H1 (cell line): ENCODE measurements around the gene FKBP5. TPM values are rescaled to one million over a fixed set of nuclear protein-coding genes. Genes with fewer than 3 reads are reported as not detected.

Experiments
- CTCF ChIA-PET: fragments of 300-600 bp; sonication (Branson Sonifier 250); formaldehyde crosslinking; loops from one replicate; lab custom pipeline; 2021; ENCODE audit not compliant: partially characterized antibody; lab: Charles Lee
- POLR2A ChIA-PET: fragments of 300-600 bp; sonication (Branson Sonifier 250); formaldehyde crosslinking; loops from one replicate; lab custom pipeline; 2021; ENCODE audit warnings: inconsistent platforms; ENCODE audit not compliant: partially characterized antibody; lab: Charles Lee
- DNase-seq, 2 experiments: peaks; one replicate each; pipeline versions ENCODE4 v3.0.0 to v3.0.0-alpha.2; 2010 to 2022; ENCODE audit warnings: low spot score in 2 of 2, low read depth in 1 of 2, mixed read lengths in 1 of 2
- FAIRE-seq: peaks from 2 replicates; lab custom pipeline; 2011; peaks lifted over from hg19 to GRCh38; lab: Jason Lieb, UNC
- H2AFZ ChIP-seq: 2 replicates; pipeline ENCODE4 v1.8.1; 2012; ENCODE audit warnings: low read length, inconsistent platforms
- H2AK5ac ChIP-seq: 2 replicates; pipeline ENCODE4 v1.6.1; 2013; ENCODE audit warnings: low read depth, low read length
- H2BK120ac ChIP-seq: replicated peaks from 2 replicates; pipeline ENCODE3; 2013; ENCODE audit warnings: low read depth, low read length, inconsistent platforms
- H2BK12ac ChIP-seq: 2 replicates; pipeline ENCODE4 v1.6.1; 2013; ENCODE audit warnings: low read depth, low read length
- H2BK15ac ChIP-seq: 2 replicates; pipeline ENCODE4 v1.6.1; 2013; ENCODE audit warnings: low read length
- H2BK20ac ChIP-seq: 2 replicates; pipeline ENCODE4 v1.6.1; 2013; ENCODE audit warnings: low read length
- H2BK5ac ChIP-seq: 2 replicates; pipeline ENCODE4 v1.6.1; 2013; ENCODE audit warnings: low read depth, low read length
- H3K14ac ChIP-seq: 2 replicates; pipeline ENCODE4 v1.6.1; 2013; ENCODE audit warnings: inconsistent platforms; ENCODE audit not compliant: insufficient read length
- H3K18ac ChIP-seq: 2 replicates; pipeline ENCODE4 v1.6.1; 2013; ENCODE audit warnings: low read length; ENCODE audit errors: extremely low read depth
- H3K23ac ChIP-seq: 2 replicates; pipeline ENCODE4 v1.6.1; 2013; ENCODE audit warnings: inconsistent platforms; ENCODE audit not compliant: insufficient read length
- H3K23me2 ChIP-seq: 2 replicates; pipeline ENCODE4 v1.6.1; 2013; ENCODE audit warnings: low read depth, low read length
- H3K27ac ChIP-seq: 2 replicates; pipeline ENCODE4 v1.6.1; 2011; ENCODE audit warnings: low read depth, low read length, inconsistent platforms
- H3K27me3 ChIP-seq, 4 experiments: replicated peaks in 1 of 4; 1 replicate in 1 of 4; 2 replicates in 3 of 4; pipeline versions ENCODE4 v1.6.1 to v1.8.1; 2011 to 2013; ENCODE audit warnings: low read length in 3 of 4, mild to moderate bottlenecking in 3 of 4, inconsistent platforms in 2 of 4, mixed read lengths in 2 of 4, moderate library complexity in 1 of 4; ENCODE audit not compliant: control insufficient read depth in 3 of 4, insufficient read depth in 3 of 4; ENCODE audit errors: extremely low read depth in 1 of 4
- H3K36me3 ChIP-seq, 4 experiments: 2 replicates each; pipeline versions ENCODE4 v1.6.1 to v1.8.1; 2011 to 2013; ENCODE audit warnings: mild to moderate bottlenecking in 4 of 4, low read length in 3 of 4, moderate library complexity in 2 of 4, control low read depth in 1 of 4, inconsistent platforms in 1 of 4; ENCODE audit not compliant: insufficient read depth in 4 of 4, control insufficient read depth in 2 of 4
- H3K4ac ChIP-seq: replicated peaks from 2 replicates; pipeline ENCODE3; 2013; ENCODE audit warnings: low read length, low read depth, mixed read lengths, inconsistent platforms; ENCODE audit not compliant: insufficient read length
- H3K4me1 ChIP-seq, 4 experiments: replicated peaks in 1 of 4; 1 replicate in 1 of 4; 2 replicates in 3 of 4; pipeline versions ENCODE4 v1.6.1 to v1.8.1; 2011 to 2013; ENCODE audit warnings: low read length in 3 of 4, inconsistent platforms in 2 of 4, mixed read lengths in 1 of 4; ENCODE audit not compliant: insufficient read depth in 4 of 4, control insufficient read depth in 3 of 4
- H3K4me2 ChIP-seq, 2 experiments: 2 replicates each; pipeline versions ENCODE4 v1.6.1 to v1.8.1; 2011 to 2013; ENCODE audit warnings: low read depth in 2 of 2, low read length in 2 of 2, control low read depth in 1 of 2, inconsistent platforms in 1 of 2, mild to moderate bottlenecking in 1 of 2; ENCODE audit not compliant: insufficient read depth in 1 of 2
- H3K4me3 ChIP-seq, 4 experiments: fragments of 200-600, 300-600 bp in 1 of 4; sonication (generic), shearing (Covaris generic), sonication (Bioruptor Twin) in 1 of 4; 2 replicates each; pipeline versions ENCODE4 v1.5.1 to v1.8.1; 2011 to 2016; ENCODE audit warnings: low read length in 4 of 4, low read depth in 3 of 4, control low read depth in 2 of 4, inconsistent platforms in 2 of 4, mild to moderate bottlenecking in 2 of 4, mixed read lengths in 1 of 4, moderate library complexity in 1 of 4; ENCODE audit not compliant: insufficient read depth in 2 of 4; ENCODE audit errors: extremely low read depth in 1 of 4
- H3K56ac ChIP-seq: replicated peaks from 2 replicates; pipeline ENCODE3; 2013; ENCODE audit warnings: low read depth, mild to moderate bottlenecking, mixed read lengths, low read length, inconsistent platforms; ENCODE audit not compliant: insufficient read length
- H3K79me1 ChIP-seq: 2 replicates; pipeline ENCODE4 v1.6.1; 2013; ENCODE audit warnings: low read depth, low read length, control low read depth
- H3K79me2 ChIP-seq, 2 experiments: 2 replicates each; pipeline versions ENCODE4 v1.6.1 to v1.8.1; 2012 to 2013; ENCODE audit warnings: low read length in 2 of 2, mild to moderate bottlenecking in 2 of 2, inconsistent platforms in 1 of 2; ENCODE audit not compliant: insufficient read depth in 2 of 2, control insufficient read depth in 1 of 2
- H3K9ac ChIP-seq, 4 experiments: replicated peaks in 1 of 4; 1 replicate in 1 of 4; 2 replicates in 3 of 4; pipeline versions ENCODE4 v1.6.1 to v1.8.1; 2011 to 2013; ENCODE audit warnings: low read depth in 3 of 4, low read length in 3 of 4, control low read depth in 2 of 4, mild to moderate bottlenecking in 2 of 4, moderate library complexity in 2 of 4, inconsistent platforms in 1 of 4; ENCODE audit errors: extremely low read depth in 1 of 4
- H3K9me3 ChIP-seq, 2 experiments: 2 replicates each; pipeline versions ENCODE4 v1.6.1 to v1.8.1; 2012 to 2013; ENCODE audit warnings: mild to moderate bottlenecking in 2 of 2, moderate library complexity in 2 of 2, control low read depth in 1 of 2, inconsistent platforms in 1 of 2, low read depth in 1 of 2, low read length in 1 of 2, mixed read lengths in 1 of 2; ENCODE audit not compliant: insufficient read depth in 2 of 2
- H4K20me1 ChIP-seq, 2 experiments: replicated peaks in 1 of 2; 2 replicates each; pipeline versions ENCODE3 to v1.8.1; 2011 to 2013; ENCODE audit warnings: inconsistent platforms in 2 of 2, low read length in 2 of 2, mild to moderate bottlenecking in 1 of 2; ENCODE audit not compliant: insufficient read depth in 2 of 2, control insufficient read depth in 1 of 2
- H4K5ac ChIP-seq: 2 replicates; pipeline ENCODE4 v1.6.1; 2013; ENCODE audit warnings: low read length, low read depth, mixed read lengths, inconsistent platforms; ENCODE audit not compliant: insufficient read length
- H4K8ac ChIP-seq: 2 replicates; pipeline ENCODE4 v1.8.0; 2013; ENCODE audit warnings: mild to moderate bottlenecking, moderate library complexity, low read length, inconsistent platforms; ENCODE audit not compliant: insufficient read depth; ENCODE audit errors: extremely low read depth
- H4K91ac ChIP-seq: replicated peaks from 2 replicates; pipeline ENCODE3; 2013; ENCODE audit warnings: low read length, mixed read lengths, inconsistent platforms; ENCODE audit not compliant: insufficient read length
- CREB1 ChIP-seq: IDR thresholded peaks from 2 replicates; pipeline ENCODE4 v1.6.1; 2012; ENCODE audit warnings: inconsistent platforms
- EP300 ChIP-seq, 2 experiments: IDR thresholded peaks; 1 replicate in 1 of 2; 2 replicates in 1 of 2; pipeline ENCODE4 v1.6.1; 2011 to 2012; ENCODE audit warnings: low read depth in 2 of 2, low read length in 2 of 2, mild to moderate bottlenecking in 2 of 2, borderline replicate concordance in 1 of 2, inconsistent platforms in 1 of 2, moderate library complexity in 1 of 2
- MAFK ChIP-seq: IDR thresholded peaks from 2 replicates; pipeline ENCODE4 v1.6.1; 2012; ENCODE audit warnings: low read depth, mild to moderate bottlenecking, improper control_type of control experiment, low read length
- MAX ChIP-seq: IDR thresholded peaks from 2 replicates; pipeline ENCODE4 v1.6.1; 2012; ENCODE audit warnings: inconsistent platforms
- POLR2A ChIP-seq, 2 experiments: IDR thresholded peaks; 1 replicate in 1 of 2; 2 replicates in 1 of 2; pipeline ENCODE4 v1.6.1; 2011; ENCODE audit warnings: low read depth in 2 of 2, low read length in 2 of 2, mild to moderate bottlenecking in 2 of 2; ENCODE audit errors: control extremely low read depth in 1 of 2
- POLR2AphosphoS5 ChIP-seq: IDR thresholded peaks from 2 replicates; pipeline ENCODE4 v1.6.1; 2011; ENCODE audit warnings: low read depth, low read length
- SP4 ChIP-seq: IDR thresholded peaks from 2 replicates; pipeline ENCODE4 v1.6.1; 2012; ENCODE audit warnings: low read length, inconsistent platforms
- TCF12 ChIP-seq: IDR thresholded peaks from 2 replicates; pipeline ENCODE4 v1.6.1; 2011; ENCODE audit warnings: low read depth, mild to moderate bottlenecking, low read length
- TEAD4 ChIP-seq: IDR thresholded peaks from 2 replicates; pipeline ENCODE4 v1.6.1; 2012; ENCODE audit warnings: low read depth, low read length, inconsistent platforms, mixed read lengths
- WGBS, 2 experiments: shearing (Covaris generic) in 1 of 2; methylation state at CpG; one replicate each; pipeline versions ENCODE4 v1.1.6 to v1.1.7; 2013 to 2015; ENCODE audit warnings: low lambda C conversion rate in 2 of 2, mixed read lengths in 2 of 2, inconsistent platforms in 1 of 2, low coverage in 1 of 2, missing lambda C conversion rate in 1 of 2; ENCODE audit not compliant: insufficient replicate concordance in 2 of 2, insufficient coverage in 1 of 2, insufficient read length in 1 of 2; ENCODE audit errors: extremely low coverage in 1 of 2, missing lambda C conversion rate in 1 of 2; 5-methylcytosine and 5-hydroxymethylcytosine counted together
- polyA plus RNA-seq, 7 experiments: library from polyadenylated mRNA; depleted of rRNA in 3 of 7; stranded (reverse) in 5 of 7; unstranded in 2 of 7; fragments of >200 nt in 5 of 7; fragments of 200-250 nt in 2 of 7; gene quantifications; 1 replicate in 5 of 7; 2 replicates in 1 of 7; 4 replicates in 1 of 7; pipeline versions ENCODE4 v1.2.1 to v1.2.3, GENCODE V29; 2011 to 2013; ENCODE audit warnings: missing spikeins in 2 of 7, mixed read lengths in 2 of 7
- total RNA-seq: library from RNA; stranded (reverse); fragmentation: NEBNext Ultra II Directional; extraction: Animal tissue kit (Norgen Biotek cat#: 25700); gene quantifications from 2 replicates; pipeline ENCODE4 v1.2.1, GENCODE V29; 2021
- TF ChIP-seq, protein P1 (sequence below), 3 experiments: IDR thresholded peaks; 1 replicate in 2 of 3; 2 replicates in 1 of 3; pipeline versions ENCODE4 v1.5.1 to v1.6.1; 2011; ENCODE audit warnings: low read length in 3 of 3, mild to moderate bottlenecking in 3 of 3, inconsistent platforms in 2 of 3, low read depth in 1 of 3, moderate library complexity in 1 of 3; ENCODE audit not compliant: insufficient read depth in 1 of 3; ENCODE audit errors: control extremely low read depth in 1 of 3

The FKBP5 gene
- total and polyA plus RNA-seq, 2 of the 8 experiments (the other 6 are each of a cell fraction or from before 2014, with no cell fraction given) = 14.3 to 40.4 TPM

- H4K5ac ChIP-seq = no peak overlapping the region
- no peak overlapping the region for H3K23ac ChIP-seq
- FAIRE-seq (peak; percentile 94), DNase-seq (peak in 1 of 2 experiments; percentile 56)
- H3K56ac ChIP-seq = no peak overlapping the region
- H3K4me1 ChIP-seq = peaks cover 0 to 7% (median 2%) of the 10 kb centered on the region in 4 experiments; a peak in 3 of 7 replicates
- WGBS, 2 experiments = 39% methylated on average over 8 of the region's 8 CpGs; no CpG with 5 or more reads in 1 of the 2 experiments
- ChIA-PET POLR2A (interaction anchor here (0.7 to 1.7 kb wide), 9 partner anchors 9 to 173 kb away, joined by 3 to 5 read pairs (median 3); partner anchors contain the start of gene RPL10A), CTCF (interaction anchor here (1.0 to 4.8 kb wide), 9 partner anchors 9 to 197 kb away, joined by 3 to 37 read pairs (median 4); no protein-coding TSS in a partner anchor)
- H3K4me3 ChIP-seq = peak overlapping the region in 3 of 4 experiments; percentile 52 to 66 (median 66); a peak in 7 of 8 replicates
- H2BK15ac ChIP-seq = no peak overlapping the region
- H3K9me3 ChIP-seq = no peaks in the 10 kb centered on the region
- no peak overlapping the region for H3K18ac ChIP-seq
- no peak overlapping the region for H2AK5ac ChIP-seq
- 0 out of 2 replicates have a peak overlapping the region, but pooled peaks have one; percentile 55 for H2AFZ ChIP-seq
- peaks cover 0 to 6% of the 10 kb centered on the region in 2 experiments; a peak in 2 of 4 replicates for H3K79me2 ChIP-seq
- peaks cover 0 to 1% of the 10 kb centered on the region in 2 experiments for H4K20me1 ChIP-seq
- no peaks in the 10 kb centered on the region for H3K27me3 ChIP-seq
- H3K14ac ChIP-seq = no peak overlapping the region
- peak overlapping the region in 1 of 2 experiments; percentile 60; a peak in 2 of 4 replicates for H3K4me2 ChIP-seq
- H2BK120ac ChIP-seq = no peak overlapping the region
- H4K8ac ChIP-seq = no peak overlapping the region
- H2BK5ac ChIP-seq = no peak overlapping the region
- no peak overlapping the region for H3K4ac ChIP-seq
- H3K27ac ChIP-seq = peak overlapping the region; percentile 82
- peak overlapping the region; percentile 56 to 87 (median 81); a peak in 6 of 7 replicates for H3K9ac ChIP-seq
- 0 out of 2 replicates have a peak, but pooled peaks cover 2% of the 10 kb centered on the region for H3K23me2 ChIP-seq
- no peak overlapping the region for H4K91ac ChIP-seq
- H2BK20ac ChIP-seq = no peak overlapping the region
- H2BK12ac ChIP-seq = peak overlapping the region; percentile 75; the same call in 1 of the 2 replicates
- peaks cover 0 to 4% (median 0%) of the 10 kb centered on the region in 4 experiments; a peak in 2 of 8 replicates for H3K36me3 ChIP-seq
- no peaks in the 10 kb centered on the region for H3K79me1 ChIP-seq
- TF ChIP-seq POLR2AphosphoS5 (peak; percentile 89), MAFK (no peak), MAX (peak; percentile 34; the same call in 1 of the 2 replicates), TCF12 (no peak), EP300 (IDR thresholded peaks at IDR 0.05; ENCODE audit: borderline replicate concordance in 1 of 2, low read depth in 2 of 2, low read length in 2 of 2) (0 out of 3 replicates have a peak, but pooled peaks of 1 of the 2 experiments have one; percentile 28), SP4 (no peak), POLR2A (IDR thresholded peaks at IDR 0.05; ENCODE audit: control extremely low read depth in 1 of 2, low read depth in 2 of 2, low read length in 2 of 2) (peak; percentile 81 to 96), CREB1 (no peak), TEAD4 (peak; percentile 94)
- TF ChIP-seq, protein P1, sequence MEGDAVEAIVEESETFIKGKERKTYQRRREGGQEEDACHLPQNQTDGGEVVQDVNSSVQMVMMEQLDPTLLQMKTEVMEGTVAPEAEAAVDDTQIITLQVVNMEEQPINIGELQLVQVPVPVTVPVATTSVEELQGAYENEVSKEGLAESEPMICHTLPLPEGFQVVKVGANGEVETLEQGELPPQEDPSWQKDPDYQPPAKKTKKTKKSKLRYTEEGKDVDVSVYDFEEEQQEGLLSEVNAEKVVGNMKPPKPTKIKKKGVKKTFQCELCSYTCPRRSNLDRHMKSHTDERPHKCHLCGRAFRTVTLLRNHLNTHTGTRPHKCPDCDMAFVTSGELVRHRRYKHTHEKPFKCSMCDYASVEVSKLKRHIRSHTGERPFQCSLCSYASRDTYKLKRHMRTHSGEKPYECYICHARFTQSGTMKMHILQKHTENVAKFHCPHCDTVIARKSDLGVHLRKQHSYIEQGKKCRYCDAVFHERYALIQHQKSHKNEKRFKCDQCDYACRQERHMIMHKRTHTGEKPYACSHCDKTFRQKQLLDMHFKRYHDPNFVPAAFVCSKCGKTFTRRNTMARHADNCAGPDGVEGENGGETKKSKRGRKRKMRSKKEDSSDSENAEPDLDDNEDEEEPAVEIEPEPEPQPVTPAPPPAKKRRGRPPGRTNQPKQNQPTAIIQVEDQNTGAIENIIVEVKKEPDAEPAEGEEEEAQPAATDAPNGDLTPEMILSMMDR (IDR thresholded peaks at IDR 0.05; ENCODE audit: control extremely low read depth in 1 of 3, insufficient read depth in 1 of 3, low read depth in 1 of 3, low read length in 3 of 3) = no peak
These were observed 121.9 kb downstream of the FKBP5 start for GRCh38 chr6:35566794-35567193.
